SK-N-SH (cell line): Measurements from ENCODE around the gene NDUFAF5. TPM values are rescaled to one million over a fixed set of nuclear protein-coding genes. Genes with fewer than 3 reads are reported as not detected.

Experiments
- CTCF ChIA-PET: fragments of 300-600, 350-600 bp; formaldehyde crosslinking; extraction: SDS; loops from one replicate; lab custom pipeline; 2021; lab: Yijun Ruan, JAX
- POLR2A ChIA-PET: fragments of 350-600 bp; sonication (Branson Sonifier 250); formaldehyde crosslinking; extraction: SDS; loops from one replicate; lab custom pipeline; 2020; ENCODE audit warnings: antibody characterized with exemption, inconsistent platforms; lab: Yijun Ruan, JAX
- DNase-seq: peaks from one replicate; pipeline ENCODE4 v3.0.0; 2012
- H2AFZ ChIP-seq: fragments of 200-600 bp; sonication (generic); 2 replicates; pipeline ENCODE4 v1.8.1; 2016; ENCODE audit warnings: antibody characterized with exemption, mild to moderate bottlenecking, low read depth
- H3F3A ChIP-seq: fragments of 200-600 bp; sonication (generic); replicated peaks from 2 replicates; pipeline ENCODE3; 2016; ENCODE audit warnings: antibody characterized with exemption, mild to moderate bottlenecking; ENCODE audit not compliant: insufficient read depth
- H3K27ac ChIP-seq, 2 experiments: fragments of 200-500 bp in 1 of 2; fragments of 200-600 bp in 1 of 2; sonication (Bioruptor generic) in 1 of 2; sonication (generic), shearing (Covaris generic) in 1 of 2; 2 replicates each; pipeline versions ENCODE4 v1.5.1 to v1.6.1; 2014 to 2016; ENCODE audit warnings: low read depth in 2 of 2, inconsistent platforms in 1 of 2, low read length in 1 of 2, mild to moderate bottlenecking in 1 of 2, mixed read lengths in 1 of 2
- H3K27me3 ChIP-seq: fragments of 200-600 bp; sonication (generic), shearing (Covaris generic); 2 replicates; pipeline ENCODE4 v1.6.1; 2016; ENCODE audit warnings: mixed run types; ENCODE audit not compliant: insufficient read depth
- H3K36me3 ChIP-seq, 2 experiments: fragments of 200-500 bp in 1 of 2; fragments of 200-600 bp in 1 of 2; sonication (Bioruptor generic) in 1 of 2; sonication (generic) in 1 of 2; replicated peaks in 1 of 2; 2 replicates each; pipeline versions ENCODE3 to v1.5.1; 2014 to 2016; ENCODE audit warnings: low read length in 1 of 2, mild to moderate bottlenecking in 1 of 2; ENCODE audit not compliant: insufficient read depth in 2 of 2, control insufficient read depth in 1 of 2
- H3K4me1 ChIP-seq, 2 experiments: fragments of 200-500 bp in 1 of 2; fragments of 200-600 bp in 1 of 2; sonication (Bioruptor generic) in 1 of 2; sonication (generic), shearing (Covaris generic) in 1 of 2; 2 replicates each; pipeline versions ENCODE4 v1.5.1 to v1.6.1; 2014 to 2016; ENCODE audit warnings: low read depth in 1 of 2, low read length in 1 of 2, mixed run types in 1 of 2; ENCODE audit not compliant: insufficient read depth in 2 of 2, control insufficient read depth in 1 of 2
- H3K4me2 ChIP-seq: fragments of 200-600 bp; sonication (generic), shearing (Covaris generic); 2 replicates; pipeline ENCODE4 v1.6.1; 2017; ENCODE audit warnings: mixed run types
- H3K4me3 ChIP-seq, 2 experiments: fragments of 200-500 bp in 1 of 2; fragments of 200-600 bp in 1 of 2; sonication (Bioruptor generic) in 1 of 2; sonication (generic), shearing (Covaris generic) in 1 of 2; 2 replicates each; pipeline versions ENCODE4 v1.5.1 to v1.8.1; 2014 to 2016; ENCODE audit warnings: low read depth in 2 of 2, inconsistent platforms in 1 of 2, low read length in 1 of 2, mild to moderate bottlenecking in 1 of 2, mixed read lengths in 1 of 2, moderate library complexity in 1 of 2
- H3K79me2 ChIP-seq: fragments of 200-600 bp; sonication (generic); 2 replicates; pipeline ENCODE4 v1.8.1; 2017; ENCODE audit warnings: mild to moderate bottlenecking; ENCODE audit not compliant: insufficient read depth
- H3K9ac ChIP-seq: fragments of 200-600 bp; sonication (generic); 2 replicates; pipeline ENCODE4 v1.6.1; 2017; ENCODE audit warnings: mixed run types
- H3K9me2 ChIP-seq: fragments of 200-600 bp; sonication (generic); 2 replicates; pipeline ENCODE4 v1.6.1; 2017; ENCODE audit warnings: mixed run types
- H3K9me3 ChIP-seq: fragments of 200-600 bp; sonication (generic); 2 replicates; pipeline ENCODE4 v1.6.1; 2017; ENCODE audit warnings: mixed run types, mild to moderate bottlenecking, moderate library complexity
- H4K20me1 ChIP-seq: fragments of 200-600 bp; sonication (generic); 2 replicates; pipeline ENCODE4 v1.6.1; 2017; ENCODE audit warnings: mild to moderate bottlenecking, mixed run types; ENCODE audit not compliant: insufficient read depth
- CHD2 ChIP-seq: fragments of 150-350 bp; IDR thresholded peaks from 2 replicates; pipeline ENCODE4 v1.6.1; 2018; ENCODE audit warnings: low read length; ENCODE audit not compliant: partially characterized antibody
- ELF1 ChIP-seq: IDR thresholded peaks from 2 replicates; pipeline ENCODE4 v1.4.0; 2012
- EP300 ChIP-seq, 2 experiments: IDR thresholded peaks; 2 replicates each; pipeline versions ENCODE4 v1.4.0 to v1.6.1; 2012; ENCODE audit warnings: borderline replicate concordance in 1 of 2, low read depth in 1 of 2, low read length in 1 of 2
- EZH2phosphoT487 ChIP-seq: fragments of 200-600 bp; sonication (generic); IDR thresholded peaks from 2 replicates; pipeline ENCODE4 v1.6.1; 2017; ENCODE audit warnings: low read depth, mixed run types, mild to moderate bottlenecking, antibody characterized with exemption, moderate library complexity, borderline replicate concordance
- FOXJ3 ChIP-seq: sonication (generic); formaldehyde crosslinking; IDR thresholded peaks from 2 replicates; pipeline ENCODE4 v1.5.1; 2020; ENCODE audit warnings: mild to moderate bottlenecking, missing genetic modification reagents
- FOXM1 ChIP-seq: IDR thresholded peaks from 2 replicates; pipeline ENCODE4 v1.4.0; 2012; ENCODE audit warnings: low read depth, mild to moderate bottlenecking
- GABPA ChIP-seq: IDR thresholded peaks from 2 replicates; pipeline ENCODE4 v1.4.0; 2012; ENCODE audit warnings: low read depth, mild to moderate bottlenecking
- GATA2 ChIP-seq: sonication (generic); formaldehyde crosslinking; IDR thresholded peaks from 2 replicates; pipeline ENCODE4 v1.5.0; 2020; ENCODE audit warnings: mild to moderate bottlenecking, missing genetic modification reagents
- IRF3 ChIP-seq: fragments of 150-350 bp; IDR thresholded peaks from 2 replicates; pipeline ENCODE4 v1.6.1; 2016; ENCODE audit warnings: mild to moderate bottlenecking, low read depth, low read length
- JUND ChIP-seq: IDR thresholded peaks from 2 replicates; pipeline ENCODE4 v1.4.0; 2012
- MEF2A ChIP-seq: IDR thresholded peaks from 2 replicates; pipeline ENCODE4 v1.4.0; 2012; ENCODE audit warnings: low read depth, borderline replicate concordance
- MXI1 ChIP-seq: IDR thresholded peaks from 2 replicates; pipeline ENCODE4 v1.6.1; 2012; ENCODE audit warnings: mild to moderate bottlenecking, low read depth, low read length, improper control_type of control experiment
- NRF1 ChIP-seq: IDR thresholded peaks from 2 replicates; pipeline ENCODE4 v1.6.1; 2012; ENCODE audit warnings: low read depth, mild to moderate bottlenecking, low read length
- PBX3 ChIP-seq: IDR thresholded peaks from 2 replicates; pipeline ENCODE4; 2012
- RCOR1 ChIP-seq: fragments of 150-350 bp; IDR thresholded peaks from 2 replicates; pipeline ENCODE4 v1.6.1; 2017; ENCODE audit warnings: antibody characterized with exemption, low read length
- SIN3A ChIP-seq: IDR thresholded peaks from 2 replicates; pipeline ENCODE4 v1.6.1; 2012; ENCODE audit warnings: low read depth, mild to moderate bottlenecking, low read length, moderate library complexity, borderline replicate concordance
- TAF1 ChIP-seq: IDR thresholded peaks from 2 replicates; pipeline ENCODE4 v1.6.1; 2012; ENCODE audit warnings: low read depth, mild to moderate bottlenecking, low read length, moderate library complexity, borderline replicate concordance
- TCF12 ChIP-seq: IDR thresholded peaks from 2 replicates; pipeline ENCODE4 v1.4.0; 2012
- TEAD4 ChIP-seq: IDR thresholded peaks from 2 replicates; pipeline ENCODE4 v1.4.0; 2012; ENCODE audit warnings: mild to moderate bottlenecking, borderline replicate concordance; ENCODE audit not compliant: insufficient read depth
- WGBS: methylation state at CpG from one replicate; pipeline ENCODE4 v1.1.6; 2017; ENCODE audit warnings: low lambda C conversion rate; 5-methylcytosine and 5-hydroxymethylcytosine counted together
- polyA plus RNA-seq, 3 experiments: library from polyadenylated mRNA; depleted of rRNA; stranded (reverse); fragments of >200 nt; gene quantifications; 2 replicates each; pipeline ENCODE4 v1.2.3, GENCODE V29; 2012

The NDUFAF5 gene
- polyA plus RNA-seq, 1 of the 3 experiments (the other 2 are of a cell fraction): 8.0 TPM

GRCh38 chr20:13839421-13840092 lies 54.7 kb downstream of the NDUFAF5 start:
- no peak for DNase-seq
- TF ChIP-seq EP300 (IDR thresholded peaks at IDR 0.05; ENCODE audit: borderline replicate concordance in 1 of 2, low read depth in 1 of 2, low read length in 1 of 2): peak in 1 of 2 experiments; percentile 33; a peak in 1 of 4 replicates
- TF ChIP-seq PBX3: peak; percentile 30; the same call in 1 of the 2 replicates
- TF ChIP-seq JUND: no peak
- peak; percentile 51 for TF ChIP-seq TCF12
- Histone ChIP-seq H2AFZ (no peak overlapping the region), H3K9me2 (no peaks in the 10 kb centered on the region), H3K36me3 (no peaks in the 10 kb centered on the region), H3K9ac (no peak overlapping the region), H3K27ac (peak overlapping the region; percentile 10 to 40; a peak in 1 of 4 replicates), H3K27me3 (no peaks in the 10 kb centered on the region), H3K4me2 (no peak overlapping the region), H3F3A (no peaks in the 10 kb centered on the region), H4K20me1 (no peaks in the 10 kb centered on the region), H3K9me3 (no peaks in the 10 kb centered on the region), H3K4me3 (no peak overlapping the region), H3K4me1 (no peaks in the 10 kb centered on the region), H3K79me2 (no peaks in the 10 kb centered on the region)
- POLR2A ChIA-PET: no interaction called here
- CTCF ChIA-PET: no interaction called here
- 28% methylated on average over 4 of the region's 4 CpGs for WGBS

- Histone ChIP-seq H3K4me2 (no peak overlapping the region), H3K4me1 (no peaks in the 10 kb centered on the region), H3K27me3 (no peaks in the 10 kb centered on the region), H3K9me2 (no peaks in the 10 kb centered on the region), H4K20me1 (no peaks in the 10 kb centered on the region), H3K9me3 (no peaks in the 10 kb centered on the region), H3K9ac (no peak overlapping the region), H3F3A (no peaks in the 10 kb centered on the region), H3K4me3 (no peak overlapping the region), H3K27ac (peak overlapping the region in 1 of 2 experiments; percentile 28; a peak in 1 of 4 replicates), H2AFZ (no peak overlapping the region), H3K79me2 (no peaks in the 10 kb centered on the region), H3K36me3 (no peaks in the 10 kb centered on the region)
- TF ChIP-seq TCF12: no peak
- TF ChIP-seq EP300 (IDR thresholded peaks at IDR 0.05; ENCODE audit: borderline replicate concordance in 1 of 2, low read depth in 1 of 2, low read length in 1 of 2): no peak
- TF ChIP-seq MXI1: no peak
- TF ChIP-seq FOXJ3: no peak
- no peak for TF ChIP-seq GABPA
- no peak for TF ChIP-seq TAF1
- no peak for TF ChIP-seq MEF2A
- TF ChIP-seq FOXM1: no peak
- no peak for TF ChIP-seq SIN3A
- no peak for TF ChIP-seq ELF1
- no peak for TF ChIP-seq RCOR1
- no peak for DNase-seq
- 49% methylated on average over 3 of the region's 4 CpGs for WGBS
- ChIA-PET POLR2A (no interaction called here), CTCF (no interaction called here)
Measured at GRCh38 chr20:13840093-13840465, 55.3 kb downstream of the NDUFAF5 start.

- Histone ChIP-seq H3K9ac (no peak overlapping the region), H3K4me2 (no peak overlapping the region), H3K36me3 (no peaks in the 10 kb centered on the region), H3K9me3 (no peaks in the 10 kb centered on the region), H3K27me3 (no peaks in the 10 kb centered on the region), H3K27ac (no peak overlapping the region), H3F3A (no peaks in the 10 kb centered on the region), H3K4me1 (no peaks in the 10 kb centered on the region), H2AFZ (no peak overlapping the region), H3K4me3 (no peak overlapping the region), H3K9me2 (no peaks in the 10 kb centered on the region), H4K20me1 (no peaks in the 10 kb centered on the region), H3K79me2 (no peaks in the 10 kb centered on the region)
- 10% methylated on average over 2 of the region's 3 CpGs for WGBS
- no peak for TF ChIP-seq EP300 (IDR thresholded peaks at IDR 0.05; ENCODE audit: borderline replicate concordance in 1 of 2, low read depth in 1 of 2, low read length in 1 of 2)
- TF ChIP-seq NRF1: no peak
- no peak for TF ChIP-seq GABPA
- TF ChIP-seq TEAD4: no peak
- no peak for TF ChIP-seq SIN3A
- no peak for TF ChIP-seq MXI1
- no peak for TF ChIP-seq TCF12
- TF ChIP-seq EZH2phosphoT487: no peak
- no peak for TF ChIP-seq GATA2 (CRISPR knock-in tag)
- TF ChIP-seq PBX3: no peak
- no peak for TF ChIP-seq CHD2
- TF ChIP-seq IRF3: no peak
- no peak for TF ChIP-seq FOXJ3
- CTCF ChIA-PET: interaction anchor here (1.0 kb wide), 1 partner anchor 21 kb away, joined by 6 read pairs; no protein-coding TSS in a partner anchor
- POLR2A ChIA-PET: no interaction called here
- no peak for DNase-seq
Measured at GRCh38 chr20:13841206-13841605, 56.4 kb downstream of the NDUFAF5 start.
